Tibial artery (tissue), 4 donors: ENCODE measurements around the gene BMP10.

Experiments
- DNase-seq, 2 donors: peaks; one replicate each; pipeline ENCODE4 v3.0.0-alpha.2; 2019
- H3K27ac ChIP-seq, 2 donors: fragments of 200-600 bp; sonication (generic) in 1 of 2; 1 replicate in 1 of 2; 2 replicates in 1 of 2; pipeline ENCODE4 v1.5.1; 2018 to 2019; ENCODE audit warnings: mild to moderate bottlenecking in 1 of 2
- H3K27me3 ChIP-seq, 2 donors: fragments of 200-600 bp; sonication (generic) in 1 of 2; one replicate each; pipeline versions ENCODE4 v1.5.1 to v1.6.0; 2016 to 2019
- H3K36me3 ChIP-seq, 3 donors: fragments of 200-600 bp; sonication (generic) in 2 of 3; one replicate each; pipeline ENCODE4 v1.5.1; 2016 to 2019; ENCODE audit warnings: mild to moderate bottlenecking in 2 of 3
- H3K4me1 ChIP-seq, 4 donors: fragments of 200-600 bp; sonication (generic) in 2 of 4; 1 replicate in 3 of 4; 2 replicates in 1 of 4; pipeline ENCODE4 v1.5.1; 2016 to 2019
- H3K4me3 ChIP-seq, 2 donors: fragments of 200-600 bp; sonication (generic) in 1 of 2; 1 replicate in 1 of 2; 2 replicates in 1 of 2; pipeline ENCODE4 v1.5.1; 2018 to 2019; ENCODE audit warnings: mild to moderate bottlenecking in 2 of 2
- H3K9me3 ChIP-seq, 3 donors: fragments of 200-600 bp; sonication (generic) in 1 of 3; one replicate each; pipeline ENCODE4 v1.5.1; 2016 to 2019
- intact Hi-C: fragments of 100-400 bp; cut with DNase I; formaldehyde crosslinking; loops from one replicate; pipeline ENCODE4 v1.15.0; 2023; ENCODE audit warnings: low total_unique reads
- TF ChIP-seq, protein P1 (sequence below), 2 experiments: fragments of 200-600 bp in 1 of 2; fragments of 450-650 bp in 1 of 2; IDR thresholded peaks; one replicate each; pipeline ENCODE4 v1.5.1; 2017 to 2019; ENCODE audit warnings: antibody characterized with exemption in 2 of 2, mild to moderate bottlenecking in 1 of 2, moderate library complexity in 1 of 2

Gene BMP10

DNA sequence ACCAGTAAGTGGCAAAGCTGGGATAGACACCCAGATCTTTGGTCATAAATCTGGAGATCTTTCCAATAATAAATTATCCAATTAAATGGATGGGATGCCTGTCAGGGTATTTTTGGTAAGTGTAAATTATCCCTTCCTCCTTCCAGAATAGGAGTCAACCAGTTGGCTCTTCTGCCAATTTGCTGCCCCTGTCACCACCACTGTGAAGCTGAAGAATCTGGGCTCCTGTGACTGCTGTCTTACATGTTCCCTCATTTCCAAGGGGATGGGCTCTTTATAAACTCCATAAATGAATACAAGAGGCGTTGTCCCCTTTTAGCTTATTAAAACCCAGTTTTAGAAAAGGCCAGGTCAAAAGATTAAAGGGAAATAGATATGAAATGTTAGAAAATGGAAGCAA lies 17.8 kb upstream of the BMP10 start:
- no peaks in the 10 kb centered on the region for H3K4me1 ChIP-seq
- no peaks in the 10 kb centered on the region for H3K27me3 ChIP-seq
- no peak for DNase-seq
- H3K9me3 ChIP-seq: no peaks in the 10 kb centered on the region
- intact Hi-C loops: no loop called here
- no peak overlapping the region for H3K27ac ChIP-seq
- TF ChIP-seq, protein P1, sequence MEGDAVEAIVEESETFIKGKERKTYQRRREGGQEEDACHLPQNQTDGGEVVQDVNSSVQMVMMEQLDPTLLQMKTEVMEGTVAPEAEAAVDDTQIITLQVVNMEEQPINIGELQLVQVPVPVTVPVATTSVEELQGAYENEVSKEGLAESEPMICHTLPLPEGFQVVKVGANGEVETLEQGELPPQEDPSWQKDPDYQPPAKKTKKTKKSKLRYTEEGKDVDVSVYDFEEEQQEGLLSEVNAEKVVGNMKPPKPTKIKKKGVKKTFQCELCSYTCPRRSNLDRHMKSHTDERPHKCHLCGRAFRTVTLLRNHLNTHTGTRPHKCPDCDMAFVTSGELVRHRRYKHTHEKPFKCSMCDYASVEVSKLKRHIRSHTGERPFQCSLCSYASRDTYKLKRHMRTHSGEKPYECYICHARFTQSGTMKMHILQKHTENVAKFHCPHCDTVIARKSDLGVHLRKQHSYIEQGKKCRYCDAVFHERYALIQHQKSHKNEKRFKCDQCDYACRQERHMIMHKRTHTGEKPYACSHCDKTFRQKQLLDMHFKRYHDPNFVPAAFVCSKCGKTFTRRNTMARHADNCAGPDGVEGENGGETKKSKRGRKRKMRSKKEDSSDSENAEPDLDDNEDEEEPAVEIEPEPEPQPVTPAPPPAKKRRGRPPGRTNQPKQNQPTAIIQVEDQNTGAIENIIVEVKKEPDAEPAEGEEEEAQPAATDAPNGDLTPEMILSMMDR (IDR thresholded peaks at IDR 0.05): no peak
- no peaks in the 10 kb centered on the region for H3K36me3 ChIP-seq
- no peak overlapping the region for H3K4me3 ChIP-seq

DNA sequence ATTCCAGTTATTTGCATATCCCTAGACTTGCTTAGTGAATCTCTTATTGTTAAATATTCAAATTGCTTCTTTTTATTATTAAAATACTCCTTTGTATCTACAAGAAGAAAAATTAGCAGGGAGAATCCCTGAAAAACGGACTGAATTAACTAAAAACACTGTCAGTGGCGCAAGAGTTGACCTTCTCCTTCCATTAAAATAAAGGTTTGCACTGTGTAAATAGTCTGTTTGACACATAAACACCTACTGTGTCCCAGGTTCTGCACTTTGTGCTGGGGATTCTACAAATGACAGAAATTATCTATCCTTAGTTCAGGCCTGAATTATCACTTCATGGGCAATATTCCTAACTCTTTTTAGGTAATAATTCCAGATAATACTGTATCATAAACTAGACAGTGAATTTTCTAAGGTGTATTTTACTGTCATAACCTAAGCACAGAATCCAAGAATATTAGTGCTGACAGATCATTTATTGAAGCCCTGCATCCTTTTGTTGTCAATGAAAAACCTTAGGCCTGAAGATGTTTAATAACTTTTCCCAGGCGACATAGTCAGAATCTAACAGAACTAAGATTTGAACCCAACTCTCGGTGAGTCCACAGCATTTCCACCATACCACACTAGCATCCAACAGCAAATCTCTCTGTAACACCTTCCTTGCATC lies 17.0 kb upstream of the BMP10 start:
- Histone ChIP-seq H3K4me3 (no peak overlapping the region), H3K36me3 (no peaks in the 10 kb centered on the region), H3K9me3 (no peaks in the 10 kb centered on the region), H3K4me1 (no peaks in the 10 kb centered on the region), H3K27me3 (no peaks in the 10 kb centered on the region), H3K27ac (no peak overlapping the region)
- intact Hi-C loops: no loop called here
- no peak for DNase-seq
- TF ChIP-seq, protein P1 (IDR thresholded peaks at IDR 0.05): no peak

DNA sequence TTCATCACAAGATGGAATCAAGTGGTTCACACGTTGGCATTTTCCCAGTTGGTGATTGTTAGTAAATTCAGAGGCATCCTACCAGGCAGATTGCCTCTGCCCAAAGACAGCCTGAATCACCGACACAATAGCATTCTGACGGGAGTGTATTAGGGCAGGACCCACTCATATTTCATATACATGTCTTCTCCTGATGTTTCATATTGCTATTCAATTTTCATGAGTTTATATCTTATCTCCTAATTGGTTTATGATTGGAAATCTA lies 14.5 kb upstream of the BMP10 start:
- H3K4me3 ChIP-seq: no peak overlapping the region
- intact Hi-C loops: no loop called here
- TF ChIP-seq, protein P1 (IDR thresholded peaks at IDR 0.05): no peak
- no peaks in the 10 kb centered on the region for H3K9me3 ChIP-seq
- no peaks in the 10 kb centered on the region for H3K4me1 ChIP-seq
- no peak overlapping the region for H3K27ac ChIP-seq
- no peaks in the 10 kb centered on the region for H3K27me3 ChIP-seq
- DNase-seq: no peak
- no peaks in the 10 kb centered on the region for H3K36me3 ChIP-seq

DNA sequence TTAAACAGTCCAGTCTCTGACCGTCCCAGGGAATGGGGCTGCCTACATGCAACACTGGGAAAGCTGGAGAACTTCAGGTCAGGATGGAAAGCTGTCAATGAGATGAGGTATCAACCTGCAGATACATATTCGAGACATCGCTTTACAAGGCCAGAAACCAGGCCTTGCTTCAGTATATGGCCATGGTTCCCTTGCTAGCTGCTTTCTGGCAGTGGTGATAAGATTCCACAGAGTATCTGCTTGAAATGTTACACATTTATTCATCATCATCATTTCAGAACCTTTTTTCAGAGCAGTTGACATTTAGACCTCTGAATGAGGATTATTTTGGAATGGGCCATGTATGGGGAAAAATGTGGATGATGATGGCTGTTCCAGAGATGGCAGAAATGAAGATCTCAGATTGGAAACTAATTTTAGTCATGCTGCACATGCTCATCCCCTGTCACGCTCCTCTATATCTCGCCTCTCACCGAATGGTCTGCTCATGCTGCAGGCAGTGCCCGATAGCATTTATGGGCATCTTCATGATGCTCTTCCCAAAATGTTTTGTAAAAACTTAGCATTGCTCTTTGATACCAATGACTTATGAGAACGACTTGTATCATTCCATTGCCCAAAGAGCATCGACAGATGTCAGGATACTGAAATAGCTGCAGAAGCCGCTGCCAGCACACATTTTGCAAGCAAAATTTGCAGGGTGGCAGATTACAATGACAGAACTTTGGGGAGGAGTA lies 14.0 kb upstream of the BMP10 start:
- no peaks in the 10 kb centered on the region for H3K4me1 ChIP-seq
- intact Hi-C loops: no loop called here
- no peaks in the 10 kb centered on the region for H3K36me3 ChIP-seq
- H3K27ac ChIP-seq: no peak overlapping the region
- TF ChIP-seq, protein P1 (IDR thresholded peaks at IDR 0.05): no peak
- no peak overlapping the region for H3K4me3 ChIP-seq
- H3K27me3 ChIP-seq: no peaks in the 10 kb centered on the region
- no peak for DNase-seq
- H3K9me3 ChIP-seq: no peaks in the 10 kb centered on the region

DNA sequence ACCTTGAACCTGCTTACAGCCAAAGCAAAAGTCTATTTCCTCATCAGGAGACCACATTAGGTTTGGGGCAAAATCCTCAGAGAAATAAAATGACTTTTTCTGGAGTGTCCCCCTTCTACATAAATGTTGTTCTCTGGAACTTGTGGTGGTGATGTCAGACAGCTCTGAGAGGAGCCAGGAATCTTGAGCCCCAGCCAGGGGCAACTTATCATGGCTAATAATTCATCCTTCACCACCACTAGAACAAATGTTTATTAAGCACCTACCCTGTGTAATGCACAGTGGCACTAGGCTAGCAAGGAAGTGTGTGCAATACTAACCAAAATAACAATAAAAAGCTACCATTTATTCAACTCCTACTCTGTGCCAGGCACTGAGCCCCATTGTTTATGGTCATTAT lies 9.0 kb upstream of the BMP10 start:
- Histone ChIP-seq H3K27ac (no peak overlapping the region), H3K36me3 (no peaks in the 10 kb centered on the region), H3K27me3 (no peaks in the 10 kb centered on the region), H3K4me1 (no peaks in the 10 kb centered on the region), H3K9me3 (no peaks in the 10 kb centered on the region), H3K4me3 (no peak overlapping the region)
- intact Hi-C loops: no loop called here
- no peak for DNase-seq
- TF ChIP-seq, protein P1 (IDR thresholded peaks at IDR 0.05): no peak
